LHCN-M2 (cell line): ENCODE data around the gene DOC2A. TPM values are rescaled to one million over a fixed set of nuclear protein-coding genes. Genes with fewer than 3 reads are reported as not detected.
"Not testable (repeated sequence)": the region's sequence is repeated elsewhere in the genome, so short reads cannot be mapped to it uniquely, and the experiment has no call there.

Experiments used
- DNase-seq: peaks from one replicate; pipeline ENCODE4 v3.0.0-alpha.2; 2012; ENCODE audit warnings: low read depth
- polyA plus RNA-seq: library from polyadenylated mRNA; unstranded; fragments of >200 nt; gene quantifications from one replicate; pipeline ENCODE4 v1.2.1, GENCODE V29; 2012; ENCODE audit warnings: missing spikeins
- total RNA-seq: library from RNA; depleted of rRNA; stranded (reverse); fragments of >200 nt; gene quantifications from 2 replicates; pipeline ENCODE4 v1.2.3, GENCODE V29; 2014; rRNA removed

The DOC2A gene
- total RNA-seq, result not detected in 2 replicates
- polyA plus RNA-seq, result not detected

DNA sequence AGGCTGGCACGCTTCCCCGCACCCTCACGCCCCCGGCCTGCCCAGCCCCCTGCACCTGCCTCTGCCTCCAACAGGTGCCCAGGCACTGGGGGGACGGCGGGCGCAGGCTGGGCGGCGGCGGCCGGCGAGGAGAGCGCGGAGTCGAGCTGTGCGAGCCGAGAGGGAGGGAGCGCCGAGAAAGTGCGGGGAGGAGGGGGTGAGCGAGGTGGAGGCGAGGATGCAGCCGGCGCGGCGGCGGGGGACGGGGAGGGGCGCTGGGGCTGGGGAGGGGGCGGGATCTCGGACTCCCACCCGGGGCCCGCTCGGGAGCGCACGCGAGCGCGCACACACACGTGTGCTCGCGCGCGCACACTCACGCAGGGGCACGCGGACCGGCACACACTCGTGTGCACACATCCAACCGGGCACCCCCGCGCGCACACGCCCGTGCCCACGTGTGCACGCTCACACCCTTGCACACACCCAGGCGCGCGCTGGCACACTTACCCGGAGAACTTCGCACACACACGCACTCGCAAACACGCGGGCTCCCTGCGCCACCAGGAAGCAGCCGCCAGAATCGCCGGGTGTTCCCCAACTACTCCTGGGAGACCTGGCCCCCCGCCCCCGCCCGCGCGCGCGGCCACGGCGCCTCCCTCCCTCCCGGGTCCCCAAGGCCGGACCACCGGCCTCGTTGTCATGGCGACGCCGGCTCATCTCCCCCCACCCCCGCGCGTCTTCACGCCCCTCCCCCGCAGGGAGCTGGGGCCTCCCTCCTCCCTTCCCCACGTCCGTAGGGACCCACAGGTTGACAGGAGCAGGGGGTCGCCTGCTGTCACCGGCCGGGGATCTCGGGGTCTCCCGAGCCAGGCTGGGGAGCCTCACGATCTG is at the start of gene DOC2A:
Gene DOC2A, minus strand, starts transcription at position 184 of the 870 bp plus-strand sequence. CDS start 805 bp downstream, outside the sequence.
- DNase-seq, result no peak

DNA sequence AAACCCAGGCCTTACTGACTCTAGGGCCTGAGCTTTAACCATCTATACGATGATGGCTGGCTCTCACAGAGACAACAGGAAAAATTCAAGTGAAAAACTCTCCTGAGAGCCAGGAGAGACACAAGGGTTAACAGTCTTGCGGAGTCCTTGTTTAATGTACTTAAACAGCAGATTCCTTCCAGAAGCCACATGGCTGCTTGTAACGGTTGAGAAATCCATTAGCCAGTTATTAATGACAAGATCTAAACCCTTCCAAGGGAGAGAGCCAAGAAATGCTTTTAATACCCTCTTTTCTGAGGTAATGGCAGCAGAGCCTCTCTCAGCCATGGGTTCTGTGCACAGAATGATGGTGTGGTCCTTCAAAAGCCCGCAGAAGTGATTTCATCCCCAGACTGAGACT is 49.5 kb upstream of the DOC2A start:
- DNase-seq, result no peak

DNA sequence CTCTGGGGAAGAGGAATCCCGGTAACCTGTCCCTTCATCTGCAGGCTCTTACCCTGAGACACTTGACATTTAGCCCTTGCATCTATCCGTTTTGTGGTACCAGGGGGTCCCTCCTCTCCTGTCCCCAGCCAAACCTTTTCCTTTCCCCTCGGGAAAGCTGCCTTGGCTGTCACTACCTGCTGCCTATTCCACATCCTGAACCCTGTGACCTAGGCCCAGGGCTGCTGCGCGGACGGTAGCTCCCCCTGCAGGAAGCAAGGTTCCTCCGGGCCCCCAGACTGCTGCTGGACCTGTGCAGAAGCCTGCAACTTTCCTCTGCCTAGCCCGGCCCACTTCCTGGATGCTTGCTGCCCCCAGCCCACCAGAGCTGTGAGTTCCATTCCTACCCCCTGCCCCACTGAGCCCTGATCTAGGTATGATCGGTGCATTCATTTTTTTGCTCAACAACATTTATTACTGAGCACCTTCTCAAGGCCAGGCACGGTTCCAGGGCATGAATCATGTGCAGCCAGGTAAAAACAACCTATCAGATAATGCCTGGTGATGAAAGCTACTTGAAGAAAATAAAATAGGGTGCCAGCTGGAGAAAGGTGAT is 44.2 kb upstream of the DOC2A start:
- DNase-seq, result no peak

DNA sequence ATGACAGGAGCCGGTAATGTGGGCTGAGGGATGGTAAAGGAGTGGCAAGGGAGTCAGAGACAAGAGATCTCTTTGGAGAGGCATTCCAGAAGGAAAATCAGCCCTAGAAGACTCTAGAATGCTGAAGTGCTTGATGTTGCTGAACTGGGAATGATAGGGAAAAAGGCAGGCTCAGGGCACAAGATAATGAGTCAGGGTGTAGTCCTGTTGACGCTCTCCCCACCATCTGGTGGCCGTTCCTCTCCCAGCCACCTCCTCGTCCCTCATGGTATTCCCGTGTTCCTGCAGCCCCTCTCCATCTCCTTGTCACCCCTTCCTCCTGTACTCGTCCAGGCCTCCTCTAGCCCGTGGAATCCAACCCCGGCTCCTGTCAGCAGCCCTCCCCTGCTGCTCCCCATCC is 43.6 kb upstream of the DOC2A start:
- no peak for DNase-seq

DNA sequence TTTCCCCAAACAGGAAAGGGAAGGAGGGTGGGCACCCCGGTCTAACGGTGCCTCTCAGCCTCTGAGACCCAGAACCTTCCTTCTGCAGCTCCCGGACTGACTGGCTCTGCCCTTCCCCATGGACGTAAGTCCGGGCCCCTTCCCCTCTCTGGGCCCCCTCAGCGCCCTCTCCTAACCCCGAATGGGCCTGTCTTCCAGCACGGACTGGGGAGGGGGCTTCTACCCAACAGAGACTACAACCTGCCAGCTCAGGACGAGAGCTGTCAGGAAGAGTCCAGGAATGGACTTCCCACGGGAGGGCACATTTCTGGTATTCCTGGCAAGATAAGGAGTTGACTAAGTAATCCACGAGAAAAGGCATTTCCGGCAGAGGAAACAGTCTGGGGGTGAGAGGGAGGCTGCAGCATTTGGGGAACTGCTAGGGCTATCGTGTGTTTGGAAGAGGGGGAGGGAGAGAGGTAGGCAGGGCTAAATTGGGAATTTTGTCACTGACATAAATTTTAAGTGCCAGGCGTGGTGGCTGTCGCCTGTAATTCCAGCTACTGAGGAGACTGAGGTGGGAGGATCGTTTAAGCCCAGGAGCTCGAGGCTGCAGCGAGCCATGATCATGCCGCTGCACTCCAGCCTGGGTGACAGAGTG is 42.7 kb upstream of the DOC2A start:
- DNase-seq, result peak; percentile 46

DNA sequence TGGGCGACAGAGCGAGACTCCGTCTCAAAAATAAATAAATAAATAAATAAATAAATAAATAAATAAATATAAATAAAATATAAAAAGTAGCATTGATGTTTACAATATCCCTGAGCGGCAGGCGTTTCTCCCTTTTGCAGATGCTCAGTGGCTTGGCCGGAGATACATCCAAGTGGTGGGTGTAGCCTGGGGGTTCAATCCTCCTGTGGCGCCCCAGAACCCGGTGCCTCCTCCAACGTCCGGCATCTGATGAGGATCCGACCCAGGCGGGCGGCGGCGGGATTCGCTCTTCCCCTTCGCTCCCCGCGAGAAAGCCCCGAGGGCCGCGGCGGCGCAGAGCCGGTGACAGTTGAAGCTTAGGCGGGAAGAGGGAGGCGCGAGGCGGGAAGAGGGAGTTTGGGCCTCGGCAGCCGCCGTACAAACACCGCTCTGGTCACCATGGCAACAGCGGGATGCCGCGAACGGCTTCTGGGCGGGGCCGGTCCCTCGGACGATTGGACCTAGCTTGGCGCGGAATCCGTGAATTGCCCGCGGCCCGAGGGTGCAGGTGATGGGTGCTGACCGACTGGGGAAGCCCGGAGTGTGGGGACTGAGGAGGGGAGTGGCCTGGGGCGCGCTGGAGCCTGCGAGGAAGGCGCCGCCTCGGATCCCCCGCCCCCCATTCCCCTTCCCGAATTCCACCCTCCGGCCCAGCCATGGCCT is 42.0 kb upstream of the DOC2A start:
- peak; percentile 89 for DNase-seq

DNA sequence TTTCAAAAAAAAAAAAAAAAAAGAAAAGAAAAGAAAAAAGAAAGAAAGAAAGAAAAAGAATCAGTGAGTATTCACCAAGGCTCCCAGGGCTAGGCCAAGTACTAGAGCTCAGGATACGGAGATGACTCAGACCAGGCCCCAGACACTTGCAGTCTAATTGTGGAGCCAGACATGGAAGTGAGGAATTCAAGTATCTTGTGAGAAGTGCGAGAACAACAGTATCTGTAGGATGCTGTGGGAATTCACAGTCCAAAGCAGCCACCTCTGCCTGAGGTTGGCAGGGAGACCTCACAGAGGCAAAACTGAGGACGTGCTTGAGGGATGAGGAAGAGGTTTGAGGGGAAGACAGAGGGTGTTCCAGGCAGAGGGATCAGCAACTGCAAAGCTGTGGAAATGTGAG is 40.7 kb upstream of the DOC2A start:
- DNase-seq, result peak; percentile 58

DNA sequence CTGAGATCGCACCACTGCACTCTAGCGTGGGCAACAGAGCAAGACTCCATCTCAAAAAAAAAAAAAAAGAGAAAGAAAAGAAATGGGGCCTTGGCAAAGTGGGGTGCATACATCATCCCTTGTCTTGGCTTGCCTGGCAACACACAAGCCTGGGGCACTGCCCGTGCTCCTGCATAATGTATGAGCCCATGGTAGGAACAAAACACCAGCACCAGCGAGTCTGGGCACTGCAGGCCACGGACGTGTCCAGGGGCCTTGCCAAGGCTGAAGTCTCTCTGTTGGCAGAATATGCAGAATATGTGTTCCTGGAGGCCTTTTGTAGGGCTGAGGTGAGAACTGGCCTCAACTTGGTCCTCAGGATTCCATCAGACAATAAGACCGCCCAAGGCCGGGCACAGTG is 39.0 kb upstream of the DOC2A start:
- no peak for DNase-seq

DNA sequence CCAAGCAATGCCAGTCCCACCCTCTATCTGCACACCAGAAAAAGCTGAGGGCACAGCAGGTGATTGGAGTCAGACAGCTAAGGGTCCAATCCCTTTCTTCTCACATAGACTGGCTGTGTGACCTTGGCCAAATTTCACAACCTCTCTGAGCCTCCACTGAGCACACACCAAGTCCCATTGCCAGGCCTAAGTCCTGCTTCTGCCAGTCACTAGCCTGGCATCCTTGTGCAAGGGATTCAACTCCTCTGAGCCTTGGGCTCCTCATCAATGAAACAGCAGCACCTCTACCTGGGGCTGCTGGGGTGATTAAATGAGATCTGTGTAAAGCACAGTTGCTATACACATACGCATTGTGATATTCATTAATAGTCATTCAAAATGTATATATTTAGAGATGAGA is 35.8 kb upstream of the DOC2A start:
- DNase-seq, result no peak

DNA sequence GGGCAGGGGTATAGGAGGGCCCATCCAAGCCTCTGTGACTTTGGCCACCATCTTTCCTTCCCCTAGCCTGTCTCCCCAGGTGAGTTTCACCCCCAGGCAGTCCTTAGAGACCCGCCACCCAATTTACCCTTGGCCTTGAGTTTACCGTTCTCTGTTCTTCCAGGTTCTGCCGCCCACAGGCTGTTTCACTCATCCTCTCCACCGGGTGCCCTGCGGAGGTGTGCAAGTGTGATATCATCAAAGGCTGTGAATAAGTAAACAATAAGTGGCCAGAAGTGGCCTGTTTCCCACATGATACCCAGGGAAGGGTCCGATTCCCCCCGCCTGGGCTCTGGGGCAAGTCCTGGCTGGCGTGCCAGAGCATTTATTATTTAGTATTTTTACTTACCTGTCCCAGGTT is 35.4 kb upstream of the DOC2A start:
- no peak for DNase-seq

DNA sequence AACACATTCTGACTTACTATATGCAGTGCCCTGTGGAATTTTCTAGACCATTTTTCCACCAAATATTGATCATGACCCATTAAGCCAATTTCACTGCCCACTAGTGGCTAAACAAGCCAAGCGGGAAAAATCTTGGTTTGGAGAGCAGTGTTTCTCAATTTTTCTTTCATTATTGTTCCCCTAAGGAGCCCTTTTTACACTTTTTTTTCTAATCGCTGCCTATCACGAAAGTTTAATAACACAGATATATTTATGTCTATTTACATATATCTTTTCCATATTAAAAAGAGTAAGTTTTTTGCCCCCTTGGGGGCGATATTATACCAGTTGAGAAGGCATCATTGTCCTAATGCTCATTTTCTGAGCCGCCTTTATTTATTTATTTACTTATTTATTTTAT is 31.0 kb upstream of the DOC2A start:
- peak; percentile 44 for DNase-seq

DNA sequence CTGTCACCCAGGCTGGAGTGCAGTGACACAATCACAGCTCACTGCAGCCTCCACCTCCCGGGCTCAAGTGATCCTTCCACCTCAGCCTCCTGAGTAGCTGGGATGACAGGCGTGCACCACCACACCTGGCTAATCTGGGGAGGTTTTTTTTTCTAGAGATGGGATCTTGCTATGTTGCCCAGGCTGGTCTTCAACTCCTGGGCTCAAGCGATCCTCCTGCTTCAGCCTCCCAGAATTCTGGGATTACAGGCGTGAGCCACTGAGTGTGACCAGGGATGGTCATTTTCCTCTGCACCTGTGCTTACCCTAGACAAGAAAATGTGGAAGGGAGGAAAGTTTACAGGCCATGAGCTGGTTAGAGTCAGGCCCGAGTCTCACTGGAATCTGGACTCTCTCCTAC is 29.9 kb upstream of the DOC2A start:
- DNase-seq, result not testable (repeated sequence)

DNA sequence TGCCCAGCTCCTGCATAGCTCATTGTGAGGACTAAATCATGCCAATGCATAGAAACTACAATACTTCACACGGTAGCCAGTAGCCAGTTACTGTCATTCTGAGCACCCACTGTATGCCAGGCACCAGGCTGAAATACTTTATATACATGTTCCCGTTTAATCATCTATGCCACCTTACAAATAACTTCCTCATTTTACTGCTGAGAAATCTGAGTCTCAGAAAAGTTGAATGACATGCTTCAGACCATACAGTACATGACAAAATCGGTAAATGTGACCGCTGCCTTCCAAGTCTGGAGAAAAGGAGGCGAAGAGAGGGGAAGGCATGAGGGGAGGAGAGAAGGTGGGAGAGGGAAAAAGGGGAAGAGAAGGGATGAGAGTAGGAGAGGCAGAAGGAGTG is 29.4 kb upstream of the DOC2A start:
- no peak for DNase-seq

DNA sequence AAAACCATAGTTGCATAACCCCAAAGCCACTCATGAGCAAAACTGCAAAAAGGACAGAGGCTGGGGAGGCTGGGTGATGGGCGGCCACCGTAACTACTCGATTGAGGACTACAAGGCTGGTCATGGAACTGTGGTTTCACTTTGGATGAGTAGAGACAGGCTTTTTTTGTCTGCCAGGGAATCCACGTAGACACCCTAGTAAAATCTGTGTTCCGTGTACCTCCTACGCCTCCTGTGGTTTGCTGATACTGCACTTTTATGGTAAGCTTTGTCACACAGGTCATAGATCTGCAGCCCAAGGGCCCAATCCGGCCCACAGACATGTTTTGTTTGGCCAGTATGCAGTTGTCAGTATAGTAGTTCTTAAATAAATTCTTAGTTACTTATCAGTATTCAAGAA is 22.4 kb upstream of the DOC2A start:
- DNase-seq, result no peak

DNA sequence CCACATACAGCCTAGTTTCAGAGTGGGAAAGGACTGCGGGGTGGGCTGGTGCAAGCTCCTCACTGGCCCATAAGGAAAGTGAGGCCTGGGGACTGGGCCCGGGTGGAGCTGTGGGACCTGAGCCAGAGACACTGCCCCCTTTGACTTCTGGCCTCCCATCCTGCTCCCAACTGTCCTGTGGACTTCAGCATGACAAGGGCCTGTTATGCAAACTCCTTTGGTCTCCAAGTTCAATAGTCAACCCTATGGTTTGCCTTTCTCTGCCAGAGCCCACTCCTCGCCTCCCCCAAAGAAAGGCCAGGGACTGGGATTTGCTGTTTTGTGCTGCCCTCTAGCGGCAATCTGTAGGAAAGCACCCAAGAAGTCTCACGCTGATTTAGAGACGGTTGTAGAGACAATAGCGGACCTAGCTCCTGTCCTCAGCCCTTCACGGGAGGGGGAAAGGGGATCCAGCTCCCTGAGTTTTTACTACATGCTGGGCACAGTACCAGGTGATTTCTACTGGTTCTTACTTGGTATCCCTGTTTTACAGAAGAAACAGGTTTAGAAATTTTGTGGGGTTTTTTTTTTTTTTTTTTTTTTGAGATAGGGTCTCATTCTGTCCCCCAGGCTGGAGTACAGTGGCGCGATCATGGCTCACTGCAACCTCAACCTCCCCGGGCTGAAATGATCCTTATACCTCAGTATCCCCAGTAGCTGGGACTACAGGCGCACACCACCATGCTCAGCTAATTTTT is 21.4 kb upstream of the DOC2A start:
- peak; percentile 56 for DNase-seq

DNA sequence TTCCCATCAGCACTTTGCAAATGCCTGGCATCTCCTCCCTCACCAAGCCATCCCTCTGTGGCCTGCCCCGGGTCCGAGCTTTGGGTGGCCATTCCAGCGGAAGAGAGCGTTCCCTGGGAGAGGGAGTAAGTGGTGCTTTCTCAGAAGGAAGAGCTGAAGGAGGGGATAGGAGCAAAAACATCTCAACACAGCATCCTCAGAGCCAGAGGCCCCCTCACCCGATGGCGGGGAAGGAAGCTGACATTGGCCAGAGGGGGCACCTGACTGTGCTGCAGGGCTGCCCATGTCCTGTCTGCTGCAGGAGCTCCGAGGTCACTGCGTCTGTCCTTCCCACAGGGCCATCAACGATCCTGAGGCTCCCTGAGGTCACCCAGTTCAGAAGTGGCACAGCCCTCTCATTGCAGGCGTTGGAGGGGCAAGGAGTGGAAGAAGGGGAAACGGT is 20.7 kb upstream of the DOC2A start:
- DNase-seq, result no peak

DNA sequence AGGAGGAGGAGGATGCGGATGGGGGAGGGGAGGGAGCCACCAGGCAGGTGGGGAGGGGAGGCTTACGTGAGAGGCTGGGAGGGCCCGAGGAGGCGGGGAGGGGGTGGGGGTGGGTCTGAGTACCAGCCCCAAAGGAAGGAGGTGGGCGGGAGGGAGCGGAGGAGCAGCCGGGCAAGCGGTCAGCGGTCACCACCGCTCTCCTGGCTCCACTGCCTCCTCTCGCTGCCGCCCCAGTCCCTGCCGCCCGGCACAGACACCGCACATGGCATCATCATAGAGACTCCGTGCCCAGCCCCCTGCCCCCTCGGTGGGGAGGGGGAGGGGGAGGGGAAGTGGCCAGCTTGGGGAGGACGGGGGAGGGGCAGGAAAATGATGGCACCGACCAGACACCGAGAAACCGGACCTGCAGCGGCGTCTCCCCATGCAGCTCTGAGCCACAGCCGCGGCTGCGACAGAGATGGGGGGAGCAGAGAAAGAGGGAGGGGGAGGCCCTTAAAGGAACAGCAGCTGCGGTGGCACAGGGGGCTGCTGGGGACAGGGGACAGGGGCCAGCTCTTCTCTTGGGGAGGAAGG is 20.1 kb upstream of the DOC2A start, which contains the start of gene TLCD3B:
Gene TLCD3B, minus strand, starts transcription at position 431 of the 573 bp plus-strand sequence. CDS start 744 bp downstream, outside the sequence.
- no peak for DNase-seq

DNA sequence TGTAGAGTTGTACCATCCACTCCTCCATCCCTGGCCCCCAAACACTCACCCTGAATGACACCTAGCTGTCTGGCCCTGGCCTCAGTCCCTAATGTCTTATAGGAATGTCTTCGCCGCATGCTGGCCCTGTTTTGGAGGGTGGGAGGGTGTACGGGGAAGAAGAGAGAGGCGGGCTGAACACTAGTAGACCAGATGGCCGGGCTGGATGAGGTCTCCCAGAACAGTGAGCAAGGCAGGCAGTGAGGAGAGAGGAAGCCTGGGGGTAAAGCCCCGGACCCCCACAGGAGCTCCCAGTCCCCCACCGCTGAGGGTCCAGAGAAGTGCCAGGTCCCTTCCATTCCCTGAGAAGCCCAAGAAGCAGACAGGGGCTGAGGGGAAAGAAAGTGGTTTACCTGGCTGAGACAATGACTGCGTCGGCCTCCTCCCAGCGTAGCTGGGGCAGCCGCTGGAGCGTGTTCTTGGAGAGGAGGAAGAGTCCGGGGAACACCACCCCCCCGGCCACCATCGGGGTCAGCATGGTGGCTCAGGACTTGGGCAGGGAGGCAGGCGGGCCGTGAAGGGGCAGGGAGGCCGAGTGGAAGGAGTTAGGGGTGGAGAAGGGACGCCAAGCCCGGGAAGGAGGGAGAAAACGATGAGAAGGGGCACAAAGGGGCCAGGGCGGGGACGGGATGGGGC is 19.3 kb upstream of the DOC2A start:
- DNase-seq, result no peak

DNA sequence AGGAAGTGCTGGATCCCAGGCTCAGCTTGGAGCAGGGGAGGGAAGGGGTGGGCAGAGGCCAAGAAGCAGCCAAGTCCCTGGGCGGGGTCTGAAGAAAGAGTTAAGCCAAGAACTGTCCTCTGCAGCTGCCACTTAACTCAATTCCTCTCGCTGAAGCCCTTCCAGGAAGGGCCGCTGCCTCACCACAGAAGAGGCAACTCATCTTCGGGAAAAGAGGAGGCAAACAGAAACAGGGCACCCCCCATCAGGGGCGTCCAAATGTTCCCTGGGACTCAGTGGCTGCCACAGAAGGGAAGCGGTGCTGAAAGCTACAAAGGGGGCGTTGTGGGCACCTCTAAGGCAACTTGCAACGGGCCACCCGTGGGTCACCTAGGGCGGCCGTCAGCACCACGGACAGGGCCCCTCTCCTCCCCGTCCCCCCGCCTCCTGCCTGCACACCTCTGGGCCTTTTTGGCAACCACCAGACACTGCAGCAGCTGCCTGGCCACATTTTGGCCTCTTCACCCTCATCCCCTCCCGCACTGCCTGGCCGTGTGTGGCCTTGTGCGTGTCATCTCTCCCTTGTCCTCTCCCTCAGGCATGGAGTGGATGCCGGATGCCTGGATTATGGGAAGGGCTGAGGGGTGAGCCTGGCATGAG is 17.7 kb upstream of the DOC2A start:
- DNase-seq, result peak; percentile 39
